HT1080 (cell line): ENCODE measurements around the gene MKI67. TPM values are rescaled to one million over a fixed set of nuclear protein-coding genes. Genes with fewer than 3 reads are reported as not detected.

Experiments
- DNase-seq: peaks from one replicate; pipeline ENCODE4 v3.0.0-alpha.2; 2015; ENCODE audit warnings: low read depth
- total RNA-seq: library from RNA; depleted of rRNA; stranded (reverse); fragments of >200 nt; shearing (Covaris generic); gene quantifications from 2 replicates; pipeline ENCODE4 v1.2.3, GENCODE V29; 2014; rRNA removed

The MKI67 gene
- total RNA-seq, 1 experiment from 2014 or later: 64.9 TPM

DNA sequence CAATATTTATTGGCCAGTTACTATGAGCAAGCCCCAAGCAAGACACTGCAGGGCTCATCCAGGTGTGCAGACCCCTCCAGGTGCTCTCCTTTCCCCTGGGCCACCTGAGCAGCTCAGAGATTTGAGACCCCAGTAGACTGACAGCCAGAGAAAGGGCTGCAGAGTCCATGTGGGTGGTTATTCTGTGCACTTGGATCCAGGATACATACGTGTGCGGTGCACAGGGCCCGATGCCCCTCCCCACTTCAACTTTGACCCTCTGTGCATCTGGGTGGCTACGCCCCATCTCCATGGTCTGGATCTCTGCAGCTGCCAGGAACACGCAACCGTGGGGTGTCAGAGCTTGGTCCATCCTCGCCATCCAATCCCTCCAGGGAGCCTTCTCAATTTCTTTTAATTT, 72.9 kb downstream of the MKI67 start:
- no peak for DNase-seq

DNA sequence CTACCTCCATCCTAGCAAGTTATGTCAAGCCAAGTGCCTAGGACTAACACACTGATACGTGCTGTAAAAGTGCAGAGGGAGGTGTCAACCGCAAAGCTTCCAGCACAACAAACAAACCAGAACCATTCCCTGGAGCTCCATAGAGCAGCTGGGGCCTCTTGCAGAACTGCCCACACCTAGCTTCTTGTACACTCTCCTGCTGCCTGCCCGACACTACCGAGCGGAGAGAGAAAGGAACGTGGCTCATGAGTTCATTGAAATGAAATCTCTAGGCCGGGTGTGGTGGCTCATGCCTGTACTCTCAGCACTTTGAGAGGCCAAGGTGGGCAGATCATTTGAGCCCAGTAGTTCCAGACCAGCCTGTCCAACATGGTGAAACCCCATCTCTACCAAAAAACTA, 73.5 kb downstream of the MKI67 start:
- DNase-seq: no peak

DNA sequence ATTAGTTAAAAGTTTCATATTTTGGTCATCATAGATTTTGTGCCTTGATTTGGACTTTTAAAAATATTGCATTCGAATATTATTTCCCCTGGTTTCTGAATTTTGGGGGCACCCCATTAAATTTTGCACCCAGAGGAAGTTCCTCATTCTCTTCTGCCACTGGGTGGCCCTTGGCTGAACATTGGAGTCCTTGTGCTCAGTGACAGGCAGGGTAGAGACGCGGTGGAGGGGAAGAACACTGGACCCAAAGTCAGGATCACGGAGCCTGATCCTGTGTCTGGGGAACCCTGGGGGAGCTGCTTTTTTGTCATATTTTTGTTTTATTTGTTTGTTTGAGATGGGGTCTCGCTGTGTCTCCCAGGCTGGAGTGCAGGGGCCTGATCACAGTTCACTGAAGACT, 74.7 kb downstream of the MKI67 start:
- DNase-seq: no peak

DNA sequence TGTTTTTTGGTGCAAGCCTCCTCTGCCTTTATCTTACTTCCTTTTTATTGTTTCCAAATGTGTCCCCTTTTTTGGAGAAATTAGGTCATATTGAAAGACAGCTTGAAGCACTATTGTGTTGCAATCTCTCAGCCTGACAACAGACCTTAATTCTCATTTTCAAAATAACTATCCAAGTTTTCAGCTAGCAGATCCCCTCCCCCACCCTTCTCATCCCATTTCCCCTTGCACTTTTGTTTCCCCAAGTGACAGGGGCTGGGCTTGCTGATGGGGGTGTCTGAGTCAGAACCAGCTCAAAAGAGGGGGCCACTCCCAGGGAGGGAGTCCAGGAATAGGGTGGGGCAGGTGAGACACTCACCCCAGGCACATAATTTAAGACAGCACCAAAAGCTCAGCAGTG, 75.3 kb downstream of the MKI67 start:
- no peak for DNase-seq

DNA sequence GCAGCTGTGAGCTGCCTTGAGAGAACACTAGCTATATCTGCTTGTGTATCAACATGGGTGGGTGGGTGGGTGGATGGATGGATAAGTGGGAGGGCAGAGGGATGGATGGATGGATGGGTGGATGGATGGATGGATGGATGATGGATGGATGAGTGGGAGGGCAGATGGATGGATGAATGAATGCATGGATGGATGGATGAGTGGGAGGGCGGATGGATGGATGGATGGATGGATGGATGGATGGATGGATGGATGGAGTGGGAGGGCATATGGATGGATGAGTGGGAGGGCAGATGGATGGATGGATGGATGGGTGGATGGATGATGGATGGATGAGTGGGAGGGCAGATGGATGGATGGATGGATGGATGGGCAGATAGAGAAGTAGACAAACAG, 76.1 kb downstream of the MKI67 start:
- no peak for DNase-seq

DNA sequence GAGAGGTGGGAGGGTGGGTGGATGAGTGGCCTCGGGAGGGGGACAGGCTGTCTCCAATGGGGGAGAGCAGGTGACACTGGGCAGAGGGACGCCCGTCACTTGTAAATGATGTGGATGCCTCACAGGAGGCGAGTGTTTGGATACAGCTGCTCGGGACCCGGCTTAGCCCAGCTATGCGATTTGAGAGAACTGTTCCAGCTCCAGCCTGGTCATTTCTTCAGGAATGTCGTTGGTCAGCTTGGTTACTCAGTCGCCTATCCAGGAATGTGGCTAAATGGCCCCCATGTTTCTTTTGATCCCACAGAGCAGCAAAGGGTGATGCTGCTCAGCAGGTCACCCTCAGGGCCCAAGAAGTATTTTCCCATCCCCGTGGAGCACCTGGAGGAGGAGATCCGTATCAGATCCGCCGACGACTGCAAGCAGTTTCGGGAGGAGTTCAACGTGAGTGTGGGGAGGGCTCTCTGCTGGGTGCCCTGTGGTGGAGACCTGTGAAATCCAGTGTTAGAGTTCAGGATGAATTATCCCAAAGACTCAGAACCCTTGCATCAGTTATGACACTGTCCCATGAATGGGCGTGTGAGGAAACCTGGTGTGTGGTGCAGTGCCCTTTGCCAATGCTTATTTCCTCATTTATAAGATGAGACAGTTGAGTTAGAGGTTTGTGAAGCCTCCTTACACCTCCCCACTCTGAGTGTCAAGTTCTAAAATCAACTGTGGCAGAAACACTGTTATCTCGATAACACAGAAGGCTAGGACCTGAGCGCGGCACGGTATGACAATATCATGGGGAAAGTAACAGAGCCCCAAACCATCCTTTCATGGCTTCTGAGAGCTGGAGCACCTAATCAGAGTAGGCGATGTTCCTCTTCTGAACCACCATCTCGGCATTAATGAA, 76.8 kb downstream of the MKI67 start:
- DNase-seq: no peak

DNA sequence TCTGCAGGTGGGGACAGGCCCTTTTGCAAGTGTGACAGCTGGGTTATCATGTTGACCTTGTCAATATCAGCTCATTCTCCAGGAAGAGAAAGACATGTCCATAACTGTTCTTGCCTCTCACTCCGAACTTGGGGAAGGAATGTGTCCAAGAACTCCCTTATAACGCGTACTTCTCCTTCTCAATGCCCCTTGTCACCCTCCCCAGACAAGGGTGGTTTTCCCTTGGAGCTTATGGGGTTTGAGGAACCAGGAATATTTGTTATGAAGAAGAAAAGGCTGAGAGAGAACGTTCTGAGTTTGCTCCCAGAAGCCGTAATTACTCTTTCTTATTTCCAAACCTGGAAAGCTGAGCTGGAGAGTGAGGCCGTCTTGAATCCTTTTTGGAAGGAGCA, 77.4 kb downstream of the MKI67 start:
- no peak for DNase-seq

DNA sequence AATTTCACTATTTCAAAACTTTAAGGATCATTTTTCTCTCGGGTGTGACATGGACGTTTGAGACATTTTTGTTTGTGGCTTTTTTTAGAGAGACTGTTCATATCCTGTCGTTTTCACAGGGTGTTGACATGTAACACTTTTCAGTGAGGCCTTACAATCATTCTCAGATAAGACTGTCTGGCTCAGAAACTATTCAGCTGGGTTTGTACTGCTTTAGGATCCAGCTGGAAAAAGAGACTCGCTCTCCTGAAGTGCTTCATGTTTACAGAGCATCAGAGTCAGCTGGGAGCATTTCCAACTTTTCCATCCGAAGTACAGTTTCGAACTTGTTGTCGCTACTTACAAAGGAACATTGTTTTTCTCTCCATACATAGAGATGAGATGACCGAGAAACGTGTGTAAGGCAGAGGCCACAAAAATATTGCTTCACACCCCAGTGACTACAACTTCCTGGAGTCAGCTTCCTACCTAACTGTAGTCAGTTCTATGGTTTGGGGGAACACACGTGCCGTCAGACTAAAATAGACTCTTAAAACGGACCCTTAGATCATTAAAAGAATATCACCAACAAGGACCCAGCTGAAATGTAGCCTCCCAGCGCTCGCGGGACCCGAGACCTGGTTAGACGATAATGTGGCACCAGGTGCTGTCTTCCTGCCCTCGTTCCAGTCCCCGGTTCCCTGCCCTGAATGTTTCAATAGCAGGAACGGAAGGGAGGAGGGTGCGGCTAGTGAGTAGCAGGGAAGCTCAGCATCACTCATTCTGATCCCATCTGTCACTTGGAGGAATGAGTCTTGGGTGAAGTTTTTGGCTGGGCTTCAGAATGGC, 78.0 kb downstream of the MKI67 start:
- DNase-seq: peak; percentile 84

DNA sequence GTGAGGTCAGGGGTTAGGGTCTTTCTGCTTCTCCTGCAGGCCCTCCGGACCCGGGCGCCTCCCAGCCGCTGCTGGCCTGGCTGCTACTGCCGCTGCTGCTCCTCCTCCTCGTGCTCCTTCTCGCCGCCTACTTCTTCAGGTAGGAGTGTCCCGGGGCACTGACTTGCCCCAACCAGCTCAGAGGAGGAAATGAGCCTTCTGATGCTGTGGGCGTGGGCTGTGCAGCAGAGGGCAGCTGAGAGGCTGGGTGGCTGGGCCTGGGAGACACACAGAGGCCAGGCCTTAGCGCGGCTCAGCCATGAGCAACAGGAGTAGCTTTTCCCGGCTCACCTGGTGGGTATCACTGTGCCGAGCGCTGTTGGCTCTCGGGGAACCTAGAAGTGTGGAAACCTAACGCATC, 78.9 kb downstream of the MKI67 start:
- peak; percentile 96 for DNase-seq

DNA sequence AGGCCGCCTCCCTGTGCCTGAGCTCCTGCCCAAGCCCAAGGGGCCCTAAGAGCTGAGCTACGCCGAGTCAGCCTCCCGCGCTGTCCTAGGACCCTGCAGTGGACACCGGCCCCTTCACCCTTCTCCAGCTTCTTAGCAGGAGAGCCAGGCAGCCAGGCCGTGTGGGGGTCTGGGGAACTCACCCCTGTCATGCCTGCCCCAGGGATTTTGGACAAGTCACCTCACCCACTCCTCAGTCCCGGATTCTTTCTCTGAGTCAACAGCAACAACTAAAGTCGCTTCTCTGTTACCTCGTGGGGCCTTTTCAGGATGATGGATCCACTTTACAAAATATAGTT, 79.3 kb downstream of the MKI67 start:
- no peak for DNase-seq

Other genes with a start within 250 kb of the MKI67 start
- gene CLRN3, start 233.5 kb downstream of the MKI67 start, total RNA-seq: not detected in 2 replicates
- 24.6 and 32.0 TPM in 2 replicates for gene PTPRE, start 219.3 kb downstream of the MKI67 start, total RNA-seq